Stimulated activated naive B cell treated with anti-CD40 and anti-IgM and Interleukin-4, amounts not matched to agents 10 μg/mL and 1 μg/mL and 100 μg/mL, for 72 hours (primary cell): ENCODE data around the gene NUTM2E.
"Not testable (repeated sequence)": the region's sequence is repeated elsewhere in the genome, so short reads cannot be mapped to it uniquely, and the experiment has no call there.

Experiments used
- ATAC-seq, 2 donors: fragments of 150-1000 bp; cut with Tn5 transposase; replicated peaks; 2 replicates each; pipeline ENCODE4 v1.10.0; 2021; ENCODE audit warnings: moderate library complexity in 1 of 2
- DNase-seq: peaks from one replicate; pipeline ENCODE4 v3.0.0; 2021
- H3K27ac Mint-ChIP-seq: one replicate; pipeline ENCODE4 v1.8.0; 2022; ENCODE audit warnings: mild to moderate bottlenecking, mixed read lengths
- H3K27me3 Mint-ChIP-seq, 2 donors: one replicate each; pipeline ENCODE4 v1.8.0; 2022; ENCODE audit warnings: mixed read lengths in 2 of 2
- H3K36me3 Mint-ChIP-seq, 2 donors: one replicate each; pipeline ENCODE4 v1.8.0; 2022; ENCODE audit warnings: mixed read lengths in 2 of 2, mild to moderate bottlenecking in 1 of 2
- H3K4me1 Mint-ChIP-seq, 2 donors: one replicate each; pipeline ENCODE4 v1.8.0; 2022; ENCODE audit warnings: mixed read lengths in 2 of 2, mild to moderate bottlenecking in 1 of 2
- H3K4me3 Mint-ChIP-seq, 2 donors: one replicate each; pipeline ENCODE4 v1.8.0; 2022; ENCODE audit warnings: mild to moderate bottlenecking in 2 of 2, mixed read lengths in 2 of 2, moderate library complexity in 1 of 2
- H3K9me3 Mint-ChIP-seq, 2 donors: one replicate each; pipeline ENCODE4 v1.8.0; 2022; ENCODE audit warnings: mixed read lengths in 2 of 2, mild to moderate bottlenecking in 1 of 2

The NUTM2E gene

GRCh38 chr10:79826131-79826495, 426 bp upstream of the NUTM2E start:
- peak in 1 of 2 donors; percentile 48 for ATAC-seq
- H3K4me1 Mint-ChIP-seq, DNase-seq, H3K9me3 Mint-ChIP-seq, H3K27me3 Mint-ChIP-seq: not testable (repeated sequence)
- H3K4me3 Mint-ChIP-seq = peak overlapping the region; percentile 85 to 86
- peaks cover 2 to 13% of the 10 kb centered on the region in 2 donors for H3K36me3 Mint-ChIP-seq
- peak overlapping the region; percentile 94 for H3K27ac Mint-ChIP-seq

- not testable (repeated sequence) for H3K27ac Mint-ChIP-seq, DNase-seq, ATAC-seq, H3K27me3 Mint-ChIP-seq, H3K4me1 Mint-ChIP-seq, H3K36me3 Mint-ChIP-seq, H3K4me3 Mint-ChIP-seq, H3K9me3 Mint-ChIP-seq
Measured at GRCh38 chr10:79833833-79834232, 7.3 kb downstream of the NUTM2E start.

DNA sequence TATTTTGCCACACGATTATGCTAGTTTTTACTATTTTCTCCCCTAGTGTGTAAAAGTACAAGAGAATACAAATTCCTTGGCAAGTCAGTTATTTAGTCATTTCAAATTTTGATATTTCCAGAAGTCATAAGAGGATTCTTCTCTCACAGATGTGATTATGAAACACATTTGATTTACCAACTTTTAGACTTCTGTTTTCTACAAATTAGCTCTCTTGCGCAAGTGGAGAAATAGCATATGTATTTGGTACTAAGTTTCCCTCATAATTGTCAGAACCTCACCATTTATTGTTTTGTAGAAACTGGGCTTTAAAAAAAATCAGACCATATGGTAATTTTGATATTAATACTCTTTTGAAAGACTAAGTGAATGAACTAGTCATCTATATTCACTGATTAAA, 9.4 kb downstream of the NUTM2E start:
- DNase-seq, ATAC-seq, H3K27me3 Mint-ChIP-seq, H3K4me1 Mint-ChIP-seq, H3K27ac Mint-ChIP-seq, H3K4me3 Mint-ChIP-seq, H3K9me3 Mint-ChIP-seq, H3K36me3 Mint-ChIP-seq: not testable (repeated sequence)

DNA sequence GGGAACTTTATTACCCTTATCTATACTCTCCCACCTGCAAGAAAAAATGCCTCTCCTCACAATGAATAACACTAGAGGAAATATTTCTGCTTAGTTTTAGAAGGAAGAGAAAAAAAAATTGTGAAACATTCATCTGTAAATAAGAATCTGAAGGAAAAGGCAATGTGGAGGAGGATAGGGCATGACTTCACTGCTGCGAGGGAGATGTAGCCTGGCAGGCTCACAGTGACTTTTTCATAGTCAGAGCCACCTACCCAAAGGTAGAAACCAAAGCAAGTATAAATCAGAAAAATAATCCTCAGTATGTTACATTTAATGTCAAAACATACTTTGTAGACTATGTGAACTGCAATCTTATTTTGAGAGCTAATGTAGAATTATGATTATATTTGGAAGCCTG, 10.4 kb downstream of the NUTM2E start:
- not testable (repeated sequence) for H3K4me1 Mint-ChIP-seq, DNase-seq

GRCh38 chr10:79838441-79838840, 11.9 kb downstream of the NUTM2E start:
- H3K4me3 Mint-ChIP-seq, H3K27ac Mint-ChIP-seq, H3K9me3 Mint-ChIP-seq, H3K36me3 Mint-ChIP-seq, ATAC-seq, H3K27me3 Mint-ChIP-seq, H3K4me1 Mint-ChIP-seq, DNase-seq: not testable (repeated sequence)

More for the DNA sequence above, 10.4 kb downstream of the NUTM2E start:
- not testable (repeated sequence) for H3K27me3 Mint-ChIP-seq, H3K4me3 Mint-ChIP-seq, ATAC-seq, H3K36me3 Mint-ChIP-seq, H3K9me3 Mint-ChIP-seq, H3K27ac Mint-ChIP-seq

- H3K4me1 Mint-ChIP-seq, H3K9me3 Mint-ChIP-seq, H3K27ac Mint-ChIP-seq, H3K36me3 Mint-ChIP-seq, ATAC-seq, H3K27me3 Mint-ChIP-seq, H3K4me3 Mint-ChIP-seq, DNase-seq: not testable (repeated sequence)
Measured at GRCh38 chr10:79853191-79853854, 26.8 kb downstream of the NUTM2E start.

DNA sequence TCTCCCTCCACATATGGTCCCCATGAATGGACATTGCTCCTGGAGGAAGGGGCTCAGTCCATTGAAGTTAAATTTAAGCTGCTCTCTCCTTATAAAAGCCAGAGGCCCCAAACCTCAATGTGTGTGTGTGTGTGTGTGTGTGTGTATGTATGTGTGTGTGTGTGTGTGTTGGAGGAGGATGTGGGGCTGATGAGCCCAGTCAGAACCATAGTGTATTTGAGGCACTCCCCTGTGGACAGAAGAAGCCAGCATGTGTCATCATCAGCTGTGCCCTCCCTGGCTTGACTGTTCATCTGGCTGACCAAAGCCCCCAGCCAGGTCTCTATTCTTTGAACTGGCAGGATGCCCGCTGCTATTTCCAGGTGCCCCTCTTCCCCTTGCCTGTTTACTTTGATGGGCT, 35.7 kb downstream of the NUTM2E start:
- H3K4me1 Mint-ChIP-seq, H3K27ac Mint-ChIP-seq, H3K4me3 Mint-ChIP-seq, H3K27me3 Mint-ChIP-seq, H3K36me3 Mint-ChIP-seq, ATAC-seq, DNase-seq, H3K9me3 Mint-ChIP-seq: not testable (repeated sequence)

DNA sequence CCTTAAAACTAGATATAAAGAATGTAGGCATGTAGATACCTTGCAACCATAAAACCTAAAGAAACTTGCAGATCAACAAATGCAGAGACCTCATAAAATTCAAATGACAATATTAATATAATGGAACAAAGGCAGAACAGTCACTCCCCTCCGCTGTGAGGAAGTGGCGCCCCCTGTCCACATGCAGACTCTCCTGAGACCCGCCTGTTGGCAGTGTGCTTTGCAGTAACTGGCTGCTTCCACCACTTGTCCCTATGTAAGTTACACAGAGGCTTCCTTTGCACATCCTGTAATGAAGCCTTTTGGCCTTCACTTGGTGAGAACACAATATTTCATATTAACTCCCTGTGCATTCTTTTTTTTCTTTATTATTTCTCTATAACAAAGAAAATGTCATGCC, 36.3 kb downstream of the NUTM2E start:
- H3K4me3 Mint-ChIP-seq, H3K9me3 Mint-ChIP-seq, H3K27ac Mint-ChIP-seq, DNase-seq, H3K4me1 Mint-ChIP-seq, H3K36me3 Mint-ChIP-seq, ATAC-seq, H3K27me3 Mint-ChIP-seq: not testable (repeated sequence)

- ATAC-seq, H3K27ac Mint-ChIP-seq, H3K27me3 Mint-ChIP-seq, H3K9me3 Mint-ChIP-seq, DNase-seq, H3K4me1 Mint-ChIP-seq, H3K4me3 Mint-ChIP-seq, H3K36me3 Mint-ChIP-seq: not testable (repeated sequence)
Measured at GRCh38 chr10:79866903-79867551, 40.5 kb downstream of the NUTM2E start.

GRCh38 chr10:79868023-79868422, 41.5 kb downstream of the NUTM2E start:
- not testable (repeated sequence) for DNase-seq, H3K9me3 Mint-ChIP-seq, H3K36me3 Mint-ChIP-seq, H3K4me3 Mint-ChIP-seq, H3K27me3 Mint-ChIP-seq, H3K27ac Mint-ChIP-seq, ATAC-seq, H3K4me1 Mint-ChIP-seq

GRCh38 chr10:79869439-79870097, 43.0 kb downstream of the NUTM2E start:
- H3K4me3 Mint-ChIP-seq, H3K27me3 Mint-ChIP-seq, H3K27ac Mint-ChIP-seq, H3K4me1 Mint-ChIP-seq, H3K36me3 Mint-ChIP-seq, DNase-seq, H3K9me3 Mint-ChIP-seq: not testable (repeated sequence)
- ATAC-seq = peak; percentile 23 to 65

DNA sequence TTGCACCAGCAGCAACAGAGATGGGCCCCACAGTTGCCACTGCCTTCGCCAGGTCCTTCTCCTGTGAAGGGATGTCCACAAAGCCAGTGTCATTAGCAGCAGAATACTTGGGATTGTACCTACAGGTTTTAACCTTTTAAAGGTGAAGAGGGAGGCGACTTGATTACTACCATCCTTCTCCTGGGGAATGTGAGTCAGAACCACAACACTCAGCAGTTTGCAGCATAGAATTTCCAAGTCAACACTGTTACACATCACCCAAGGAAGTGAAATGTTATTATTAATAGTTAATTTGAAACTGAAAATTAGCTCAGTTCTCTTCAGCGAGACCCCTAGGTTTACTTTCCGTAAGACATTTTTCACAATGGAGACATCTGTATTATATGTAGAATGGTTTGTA, 45.2 kb downstream of the NUTM2E start:
- DNase-seq, H3K4me1 Mint-ChIP-seq, H3K36me3 Mint-ChIP-seq, H3K27me3 Mint-ChIP-seq, H3K4me3 Mint-ChIP-seq, H3K27ac Mint-ChIP-seq, H3K9me3 Mint-ChIP-seq: not testable (repeated sequence)
- ATAC-seq = peak; percentile 23 to 45
